Measurements from ENCODE around the gene TBXT. TPM values are rescaled to one million over a fixed set of nuclear protein-coding genes. Genes with fewer than 3 reads are reported as not detected.
"Not testable (repeated sequence)": the region's sequence is repeated elsewhere in the genome, so short reads cannot be mapped to it uniquely, and the experiment has no call there.

Gene TBXT
- total RNA-seq, 1 donor from 2014 or later: not detected

DNA sequence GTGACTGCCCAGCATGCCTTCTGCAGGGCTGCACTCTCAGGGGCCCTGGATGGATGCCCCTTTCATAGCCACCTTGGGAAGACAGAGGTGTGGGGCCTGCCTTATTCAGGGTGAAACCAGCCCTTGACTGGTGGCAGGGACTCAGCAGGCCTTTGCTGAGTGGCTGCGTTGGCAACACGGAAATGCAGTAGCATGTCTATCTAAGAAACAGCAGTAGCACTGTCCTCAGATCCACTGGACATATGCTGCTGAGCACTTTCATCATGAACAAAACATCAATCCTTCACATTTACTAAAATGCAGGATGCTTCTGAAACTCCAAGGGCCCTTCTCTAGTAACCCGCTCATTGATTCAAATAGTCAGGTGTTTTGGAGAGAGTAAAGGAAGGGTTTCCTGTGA, 4.9 kb upstream of the TBXT start:
- no peak for DNase-seq (ENCODE audit: low read depth in 2 of 2)

DNA sequence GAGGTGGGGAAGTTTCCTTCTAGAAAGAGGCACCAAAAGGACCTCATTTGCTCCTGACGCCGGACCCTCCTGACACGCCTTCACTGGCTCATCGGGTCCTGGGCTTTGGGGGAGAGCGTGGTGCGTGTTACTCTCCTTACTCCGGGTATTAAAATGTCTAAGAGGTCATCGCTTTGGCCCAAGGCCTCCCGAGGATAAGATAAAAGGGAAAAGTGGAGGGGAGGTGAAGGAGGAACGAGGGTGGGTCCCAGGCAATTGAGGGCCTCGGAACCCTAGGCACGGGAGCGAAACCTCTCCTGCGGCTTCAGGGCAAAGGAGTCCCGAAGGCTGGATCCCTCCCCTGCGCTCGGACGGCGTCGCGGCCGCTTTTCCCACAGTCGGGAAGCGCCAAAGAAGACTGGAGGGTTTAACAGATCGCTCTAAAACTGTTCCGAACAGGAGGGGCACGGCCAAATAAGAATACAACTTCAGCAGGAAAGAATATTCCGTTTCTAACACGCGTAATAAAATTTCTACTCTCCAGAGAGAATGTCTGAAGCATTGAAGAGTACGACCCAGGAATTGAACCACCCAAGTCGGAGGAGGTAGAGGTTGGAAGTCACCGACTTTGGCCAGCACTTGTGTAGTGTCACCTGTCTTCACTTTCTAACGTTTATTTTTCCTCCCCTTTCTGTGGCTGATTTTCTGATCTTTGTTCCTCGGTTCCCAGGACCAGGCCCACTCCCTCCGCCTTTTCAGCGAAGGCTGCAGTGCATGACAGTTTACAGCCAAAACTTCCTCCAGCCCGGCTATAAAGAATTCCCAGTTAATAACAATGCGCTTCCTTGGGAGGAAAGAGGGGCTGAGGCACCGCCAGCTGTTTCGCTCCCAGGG, 2.1 kb upstream of the TBXT start:
- no peak for DNase-seq (ENCODE audit: low read depth in 2 of 2)

DNA sequence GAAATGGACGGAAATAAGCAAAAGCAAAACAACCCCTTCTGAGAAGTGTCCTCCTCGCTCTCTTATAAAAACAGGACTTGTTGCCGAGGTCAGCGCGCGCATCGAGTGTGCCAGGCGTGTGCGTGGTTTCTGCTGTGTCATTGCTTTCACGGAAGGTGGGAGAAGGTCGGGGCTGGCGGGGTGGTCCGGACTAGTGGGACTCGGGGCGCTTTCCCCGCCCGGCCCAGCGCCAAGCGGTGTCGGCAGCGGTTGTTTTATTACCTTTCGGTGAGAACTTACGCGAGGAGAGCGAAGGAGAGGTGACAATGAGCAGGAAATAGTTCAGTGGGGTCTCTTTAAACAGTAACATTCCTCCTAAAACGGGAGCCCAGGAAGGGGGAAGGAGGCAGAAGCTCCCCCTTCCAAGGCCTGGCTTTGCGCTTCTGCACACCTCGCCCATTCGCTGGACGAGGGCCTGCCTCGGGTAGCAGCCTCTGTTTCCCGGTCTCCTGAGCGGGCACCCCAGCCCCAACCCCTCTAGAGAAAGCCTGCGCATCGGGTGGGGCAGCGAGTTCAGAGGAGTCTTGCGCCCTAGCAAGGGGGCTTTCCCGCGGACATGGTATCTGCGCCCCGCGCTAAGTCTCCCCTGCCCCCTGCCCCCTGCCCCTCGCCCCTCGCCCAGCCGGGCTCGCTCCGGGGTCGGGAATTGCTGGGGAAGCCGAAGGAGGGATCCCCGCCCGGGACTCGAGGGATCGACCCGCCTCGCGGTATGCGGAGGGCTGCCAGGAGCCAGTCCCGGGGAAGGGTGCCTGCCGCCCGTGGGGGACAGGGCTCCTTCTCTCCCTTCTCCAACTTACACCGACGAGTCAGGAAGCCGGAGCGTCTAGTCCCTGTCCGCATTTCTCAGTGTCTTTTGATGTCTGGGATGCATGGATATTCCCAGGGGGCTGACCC, 1.2 kb upstream of the TBXT start:
- DNase-seq (ENCODE audit: low read depth in 2 of 2): no peak

DNA sequence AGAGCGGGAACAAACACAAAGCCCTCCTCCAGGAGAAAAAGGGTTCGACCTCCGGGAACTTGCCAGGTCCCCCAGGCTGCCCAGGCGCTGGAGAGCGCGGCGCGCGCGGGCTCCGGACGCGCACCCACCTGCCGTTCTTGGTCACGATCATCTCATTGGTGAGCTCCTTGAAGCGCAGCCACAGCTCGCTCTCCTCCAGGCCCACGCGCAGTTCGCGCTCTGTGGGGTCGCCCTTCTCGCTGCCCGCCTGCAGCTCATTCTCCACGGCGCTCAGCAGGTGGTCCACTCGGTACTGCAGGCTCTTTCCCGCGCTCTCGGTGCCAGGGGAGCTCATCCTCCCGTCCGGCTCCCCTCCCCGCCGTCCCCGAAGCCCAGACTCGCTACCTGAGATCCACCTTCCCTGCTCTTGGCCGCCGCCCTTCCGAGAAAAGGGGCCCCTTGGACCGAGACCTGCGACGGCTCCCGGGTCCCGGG, 356 bp downstream of the TBXT start:
- no peak for DNase-seq (ENCODE audit: low read depth in 2 of 2)

DNA sequence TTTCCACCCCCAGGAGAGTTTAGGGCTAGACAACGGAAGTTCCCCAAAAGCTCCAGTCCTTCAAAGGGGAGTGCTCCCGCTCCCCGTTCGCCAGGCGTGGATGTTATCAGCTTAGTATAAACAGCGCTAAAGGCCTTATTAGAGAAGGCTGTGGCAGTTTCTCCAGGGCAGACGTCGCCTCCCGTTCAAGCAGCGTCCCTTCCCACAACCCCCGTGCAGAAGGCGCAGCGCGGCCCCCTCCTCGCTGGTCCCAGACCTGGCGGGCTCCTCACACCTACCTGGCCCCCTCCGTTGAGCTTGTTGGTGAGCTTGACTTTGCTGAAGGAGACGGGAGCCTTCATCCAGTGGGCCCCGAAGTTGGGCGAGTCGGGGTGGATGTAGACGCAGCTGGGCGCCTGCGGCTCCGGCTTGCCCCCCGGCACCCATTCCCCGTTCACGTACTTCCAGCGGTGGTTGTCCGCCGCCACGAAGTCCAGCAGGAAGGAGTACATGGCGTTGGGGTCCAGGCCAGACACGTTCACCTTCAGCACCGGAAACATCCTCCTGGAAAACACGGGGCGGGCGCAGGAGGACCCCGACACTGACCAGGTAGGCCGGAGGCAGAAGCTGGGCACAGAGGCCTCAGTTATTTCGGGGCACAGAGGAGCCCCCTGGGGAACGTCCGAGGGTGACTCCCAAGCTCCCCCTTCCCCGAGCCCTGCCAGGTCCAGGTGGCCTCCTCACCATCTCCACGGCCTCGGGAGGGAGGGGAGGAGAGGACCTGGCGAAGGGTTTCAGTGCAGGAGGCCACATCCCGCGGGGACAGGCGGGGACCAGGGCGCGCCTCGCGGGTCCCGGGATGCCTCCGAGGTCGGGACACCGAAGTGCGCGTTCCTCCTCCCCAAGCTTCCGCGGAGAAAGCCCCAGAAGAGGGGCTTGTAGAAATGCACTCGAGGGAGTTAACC, 1.1 kb downstream of the TBXT start:
- DNase-seq (ENCODE audit: low read depth in 2 of 2): no peak

DNA sequence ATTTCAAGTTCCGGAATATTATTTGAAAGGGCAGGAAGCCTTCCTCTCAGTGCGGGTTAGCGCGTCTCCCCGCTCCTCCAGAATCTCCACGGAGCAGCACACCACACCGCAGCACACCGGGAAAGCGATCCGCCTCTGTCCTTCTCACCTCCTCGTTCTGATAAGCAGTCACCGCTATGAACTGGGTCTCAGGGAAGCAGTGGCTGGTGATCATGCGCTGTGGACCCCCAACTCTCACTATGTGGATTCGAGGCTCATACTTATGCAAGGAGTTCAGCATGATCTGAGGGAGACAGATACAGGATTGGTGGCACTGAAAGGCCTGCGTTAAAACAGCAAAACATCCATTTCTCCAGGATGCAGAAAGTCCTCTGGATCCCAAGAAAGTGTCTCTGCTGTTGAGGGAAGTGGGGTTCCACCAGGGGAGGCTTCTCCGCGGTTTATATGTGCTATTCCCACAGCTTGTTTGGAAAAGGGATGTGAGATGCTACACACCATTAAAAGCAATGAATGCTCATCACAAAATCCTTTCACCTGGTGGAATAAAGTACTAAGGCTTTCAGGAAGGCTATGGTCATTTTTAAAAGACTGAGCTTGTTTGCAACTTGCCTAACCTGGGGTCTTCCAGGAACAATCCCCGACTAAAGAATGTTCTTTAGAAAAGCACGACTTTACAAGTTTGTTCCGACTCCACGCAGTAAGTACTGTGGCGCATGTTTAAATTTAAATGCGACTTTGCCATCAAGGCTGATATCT, 1.9 kb downstream of the TBXT start:
- no peak for DNase-seq (ENCODE audit: low read depth in 2 of 2)

DNA sequence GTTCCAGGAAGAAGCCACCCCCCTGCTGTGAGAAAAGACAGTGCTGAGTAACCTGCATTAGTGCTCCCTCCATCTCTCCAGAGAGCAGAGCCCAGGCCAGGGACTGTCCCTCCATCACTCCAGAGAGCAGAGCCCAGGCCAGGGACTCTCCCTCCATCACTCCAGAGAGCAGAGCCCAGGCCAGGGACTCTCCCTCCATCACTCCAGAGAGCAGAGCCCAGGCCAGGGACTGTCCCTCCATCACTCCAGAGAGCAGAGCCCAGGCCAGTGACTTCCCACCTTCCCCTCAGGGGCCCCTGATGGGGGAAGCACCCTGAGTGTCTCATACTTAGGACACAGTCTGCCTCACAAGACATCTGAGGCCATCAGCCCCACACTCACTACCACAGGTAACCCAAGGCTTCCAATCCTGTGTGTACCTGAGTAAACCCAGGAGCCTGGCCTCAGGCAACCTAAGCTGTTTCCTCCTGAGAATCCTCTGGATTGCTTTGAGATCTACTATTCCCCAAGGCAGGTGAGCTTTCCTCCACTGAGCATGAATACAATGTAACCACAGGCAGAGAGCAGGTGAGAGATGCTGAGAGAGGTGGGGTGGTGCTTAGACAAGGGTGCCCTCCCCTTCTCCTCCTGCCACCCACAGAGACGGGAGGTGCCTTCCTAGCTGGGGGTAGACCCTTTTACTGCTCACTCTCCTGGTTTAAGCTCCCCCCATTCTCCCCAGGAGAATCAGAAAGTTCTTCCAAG, 4.9 kb downstream of the TBXT start:
- no peak for DNase-seq (ENCODE audit: low read depth in 2 of 2)

DNA sequence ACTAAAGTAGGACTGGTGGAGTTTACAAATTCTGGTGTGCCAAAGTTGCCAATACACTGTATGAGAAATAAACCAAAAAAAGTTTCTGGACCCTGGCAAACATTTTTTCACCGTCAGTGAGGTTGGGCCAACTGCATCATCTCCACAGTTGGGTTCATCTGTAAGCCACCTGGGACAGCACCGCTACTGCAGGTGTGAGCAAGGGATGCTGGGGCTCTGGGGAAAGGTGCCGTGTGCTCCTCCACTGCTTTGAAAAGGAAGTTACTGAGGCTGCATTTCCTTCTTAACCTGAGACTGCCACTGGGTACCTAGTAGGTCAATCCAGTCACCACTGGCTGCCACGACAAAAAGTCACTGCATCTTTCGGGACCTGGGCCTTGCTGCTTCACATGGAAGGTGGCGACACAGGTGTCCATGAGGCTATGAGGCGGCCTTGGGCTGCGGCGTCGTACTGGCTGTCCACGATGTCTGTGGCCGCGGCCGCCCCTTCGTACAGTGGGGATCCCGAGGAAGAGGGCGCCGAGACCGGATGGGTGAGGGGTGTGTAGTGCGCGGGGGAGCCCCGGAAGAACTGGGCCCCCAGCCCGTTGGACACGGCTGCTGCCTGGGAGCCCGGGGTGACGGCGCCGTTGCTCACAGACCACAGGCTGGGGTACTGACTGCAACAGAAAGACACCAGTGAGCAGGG, 9.6 kb downstream of the TBXT start:
- DNase-seq (ENCODE audit: low read depth in 2 of 2): no peak

DNA sequence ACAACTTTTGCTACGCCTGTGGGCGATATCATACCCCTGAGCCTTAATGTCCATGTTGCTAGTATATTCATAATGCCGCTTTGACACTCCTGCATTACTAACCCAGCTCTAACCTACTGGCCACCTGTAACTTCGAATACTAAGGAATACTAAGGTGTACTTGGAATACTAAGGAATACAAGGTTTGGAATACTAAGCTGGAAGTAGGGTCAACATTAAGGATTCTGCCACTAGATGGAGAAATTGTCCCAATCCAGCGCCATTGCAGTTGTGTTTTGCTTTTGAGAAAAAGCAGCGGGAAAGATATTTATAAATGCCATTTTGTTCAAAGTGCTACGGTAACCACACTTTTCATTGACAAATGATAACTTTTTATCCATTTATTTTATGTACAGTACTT, 10.7 kb downstream of the TBXT start:
- DNase-seq (ENCODE audit: low read depth in 2 of 2): peak in 1 of 2 donors; percentile 28

DNA sequence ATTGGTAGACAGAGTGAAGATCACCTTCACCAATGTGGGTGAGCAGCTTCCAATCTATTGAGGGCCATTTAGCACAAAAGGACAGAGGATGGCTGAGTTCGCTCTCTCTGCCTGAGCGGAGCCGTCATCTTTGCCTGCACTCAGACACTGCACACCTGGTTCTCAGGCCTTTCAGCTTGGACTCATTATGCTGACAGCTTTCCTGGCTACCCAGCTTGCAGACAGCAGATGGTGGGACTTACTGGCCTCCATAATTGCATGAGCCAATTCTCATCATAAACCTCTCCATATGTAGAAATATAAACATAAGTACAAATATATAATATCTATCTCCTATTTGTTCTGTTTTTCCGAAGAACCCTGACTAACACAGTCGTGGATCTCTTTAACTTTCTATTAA, 13.7 kb downstream of the TBXT start:
- no peak for DNase-seq (ENCODE audit: low read depth in 2 of 2)

DNA sequence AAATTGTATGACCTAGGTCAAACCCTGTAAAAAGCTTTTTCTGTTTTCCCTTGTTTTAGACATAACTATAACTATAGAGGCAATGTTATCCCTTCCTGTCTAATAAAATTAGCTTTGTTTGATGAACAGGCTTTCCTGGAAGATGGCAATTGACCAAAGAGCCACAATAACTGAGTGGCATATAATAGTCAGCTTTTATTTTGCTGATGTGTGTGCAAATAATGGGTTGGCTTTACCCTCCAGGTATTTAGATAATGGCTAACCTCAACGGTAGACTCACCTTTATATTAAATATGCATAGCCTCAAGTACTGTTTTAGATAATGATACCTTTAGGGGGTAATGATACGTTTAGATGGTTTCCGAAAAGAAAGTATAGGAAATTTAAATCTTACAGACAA, 15.0 kb downstream of the TBXT start:
- DNase-seq (ENCODE audit: low read depth in 2 of 2): no peak

DNA sequence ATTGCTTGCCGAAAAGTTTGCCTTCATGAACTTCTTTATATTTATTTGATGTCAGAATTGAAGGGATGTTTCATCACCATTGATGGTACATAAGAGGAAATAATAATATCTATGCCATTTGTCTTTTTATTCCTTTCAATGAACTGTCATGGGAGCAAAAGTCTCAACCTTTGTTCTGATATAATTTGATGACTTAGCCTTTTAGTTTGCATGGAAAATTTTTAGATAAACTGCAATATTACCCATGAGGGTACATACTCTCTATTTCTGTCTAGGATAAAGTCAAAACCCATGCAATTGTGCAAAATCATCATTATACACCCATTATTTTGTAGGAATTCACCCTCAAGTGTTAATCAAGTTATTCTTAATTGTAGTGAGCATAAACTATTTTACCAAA, 15.9 kb downstream of the TBXT start:
- no peak for DNase-seq (ENCODE audit: low read depth in 2 of 2)

DNA sequence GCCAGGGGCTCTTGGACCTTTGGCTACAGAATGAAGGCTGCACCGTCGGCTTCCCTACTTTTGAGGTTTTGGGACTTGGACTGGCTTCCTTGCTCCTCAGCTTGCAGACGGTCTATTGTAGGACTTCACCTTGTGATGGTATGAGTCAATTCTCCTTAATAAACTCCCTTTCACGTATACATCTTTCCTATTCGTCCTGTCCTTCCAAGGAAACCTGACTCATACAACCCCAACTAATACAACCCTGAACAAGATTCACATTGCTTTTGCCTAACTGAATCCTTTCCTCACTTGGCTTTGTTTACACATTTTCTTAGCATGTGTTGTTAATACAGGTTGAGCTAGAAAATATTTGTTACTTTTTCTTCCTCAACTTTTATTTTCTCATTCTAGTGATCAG, 21.9 kb downstream of the TBXT start:
- DNase-seq (ENCODE audit: low read depth in 2 of 2): no peak

DNA sequence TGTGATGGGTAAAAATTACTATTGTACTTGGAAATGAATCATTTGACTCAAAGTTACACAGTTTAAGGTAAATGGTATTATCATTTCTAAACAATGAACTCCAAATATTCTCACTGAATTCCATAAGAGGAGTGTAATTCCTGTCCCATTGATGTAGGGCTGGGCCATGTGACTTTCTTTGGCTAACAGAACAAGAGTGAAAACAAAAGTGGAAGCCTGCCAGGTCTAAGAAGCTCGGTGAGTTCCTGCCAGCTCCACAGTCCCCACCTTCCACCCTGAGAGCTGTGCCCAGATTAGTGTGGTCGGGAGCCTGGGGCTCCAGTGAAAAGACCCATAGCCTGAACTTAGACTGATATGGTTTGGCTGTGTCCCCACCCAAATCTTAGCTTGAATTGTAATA, 24.6 kb downstream of the TBXT start:
- peak in 1 of 2 donors; percentile 89 for DNase-seq (ENCODE audit: low read depth in 2 of 2)

DNA sequence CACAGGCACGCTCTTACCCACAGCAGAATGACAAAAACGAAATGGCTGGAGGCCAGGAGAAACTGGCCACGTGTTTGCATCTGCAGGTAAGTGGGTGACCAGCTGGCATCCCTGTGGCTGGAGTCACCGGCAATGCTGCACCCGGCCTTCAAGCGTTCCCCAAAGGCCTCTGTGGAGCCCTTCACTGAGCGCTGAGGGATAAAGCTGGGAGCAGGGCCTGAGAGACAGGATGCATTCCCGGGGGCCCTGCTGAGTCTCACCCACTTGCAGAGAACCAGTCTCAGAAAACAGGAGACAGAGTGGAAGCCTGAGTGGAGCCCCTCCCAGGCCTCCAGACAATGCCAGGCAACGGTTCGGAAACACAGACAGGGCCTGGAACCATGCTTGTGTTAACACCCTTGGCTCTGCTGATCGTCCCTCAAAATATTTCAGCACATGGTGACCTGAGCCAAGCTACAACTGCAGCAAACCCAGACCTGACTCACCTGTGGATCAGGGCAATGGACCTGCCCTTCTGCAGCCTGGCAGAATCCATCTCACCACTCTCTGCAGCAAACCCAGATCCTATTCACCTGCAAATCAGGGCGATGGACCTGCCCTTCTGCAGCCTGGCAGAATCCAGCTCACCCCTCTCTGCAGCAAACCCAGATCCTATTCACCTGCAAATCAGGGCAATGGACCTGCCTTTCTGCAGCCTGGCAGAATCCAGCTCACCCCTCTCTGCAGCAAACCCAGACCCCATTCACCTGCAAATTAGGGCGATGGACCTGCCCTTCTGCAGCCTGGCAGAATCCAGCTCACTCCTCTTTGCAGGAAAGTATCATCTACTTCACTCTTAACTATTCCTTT, 39.8 kb downstream of the TBXT start:
- DNase-seq (ENCODE audit: low read depth in 2 of 2): no peak

DNA sequence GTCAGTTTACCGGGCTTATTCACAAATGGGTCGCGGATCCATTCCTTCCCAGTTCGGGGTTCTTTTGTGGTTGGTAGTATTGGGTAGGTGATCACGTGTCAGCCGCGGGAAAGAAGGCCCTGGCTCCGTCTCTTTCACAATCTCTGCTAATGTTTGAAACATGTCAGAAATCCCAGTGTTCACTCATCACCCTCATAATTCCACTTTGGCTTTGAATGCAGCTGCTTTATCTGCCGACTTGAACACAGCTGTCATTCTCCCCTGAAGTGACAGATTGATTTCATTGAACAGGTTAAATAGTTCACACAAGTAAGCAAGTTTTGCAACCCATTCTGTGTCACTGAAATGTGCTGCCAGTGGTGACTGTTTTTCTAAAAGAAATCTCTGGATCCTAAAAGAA, 44.5 kb downstream of the TBXT start:
- DNase-seq (ENCODE audit: low read depth in 2 of 2): not testable (repeated sequence)

DNA sequence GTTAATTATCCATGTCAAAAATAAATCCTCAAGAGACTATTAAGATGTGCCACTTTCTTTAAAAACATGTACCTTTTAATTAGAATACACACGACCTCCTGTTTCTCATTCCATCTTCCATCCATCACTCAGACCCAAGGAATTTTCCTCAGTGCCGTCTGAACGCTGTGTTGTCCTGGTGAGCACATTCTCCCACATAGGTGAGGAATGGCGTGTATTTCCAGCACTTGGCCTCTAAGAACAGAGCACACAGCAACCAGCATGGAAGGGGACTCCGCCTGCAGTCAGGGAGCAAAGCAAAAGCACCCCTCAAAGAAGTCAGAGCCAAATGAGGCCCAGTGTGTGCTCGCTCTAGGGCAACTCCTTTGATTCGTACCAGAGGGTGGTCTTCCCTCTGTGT, 45.9 kb downstream of the TBXT start:
- DNase-seq (ENCODE audit: low read depth in 2 of 2): no peak

Measured in lung microvascular endothelial cell (primary cell).